HepG2 (cell line): ENCODE results near the gene UBE2N. TPM values are rescaled to one million over a fixed set of nuclear protein-coding genes. Genes with fewer than 3 reads are reported as not detected.
A peak's percentile ranks its signal among the peaks of the same experiment; 100 is the strongest.

Experiments used
- CHD4 ChIP-seq: fragments of 200-600 bp; sonication (generic); IDR thresholded peaks from 2 replicates; pipeline ENCODE4 v1.7.0; 2017; ENCODE audit warnings: mild to moderate bottlenecking, low read length, borderline replicate concordance
- DDIT3 ChIP-seq: sonication (generic); formaldehyde crosslinking; IDR thresholded peaks from 2 replicates; pipeline ENCODE4 v1.4.0; 2020; ENCODE audit warnings: mild to moderate bottlenecking, missing genetic modification reagents
- DRAP1 ChIP-seq: IDR thresholded peaks from 2 replicates; pipeline ENCODE4 v1.6.1; 2016; ENCODE audit warnings: missing genetic modification reagents, missing compliant biosample characterization
- DZIP1 ChIP-seq: sonication (generic); formaldehyde crosslinking; IDR thresholded peaks from 2 replicates; pipeline ENCODE4 v1.5.0; 2020; ENCODE audit warnings: mild to moderate bottlenecking, missing genetic modification reagents
- IKZF5 ChIP-seq: IDR thresholded peaks from 2 replicates; pipeline ENCODE4 v1.6.1; 2018; ENCODE audit warnings: missing genetic modification reagents, mild to moderate bottlenecking, missing compliant biosample characterization
- IRF9 ChIP-seq: sonication (generic); formaldehyde crosslinking; IDR thresholded peaks from 2 replicates; pipeline ENCODE4 v1.8.0; 2022; ENCODE audit warnings: missing genetic modification reagents, mild to moderate bottlenecking, borderline replicate concordance
- MBD4 ChIP-seq: IDR thresholded peaks from 2 replicates; pipeline ENCODE4 v1.6.1; 2012; ENCODE audit warnings: low read length, inconsistent platforms, borderline replicate concordance
- MEF2D ChIP-seq: sonication (generic); formaldehyde crosslinking; IDR thresholded peaks from 2 replicates; pipeline ENCODE4 v1.5.1; 2020; ENCODE audit warnings: mild to moderate bottlenecking, missing genetic modification reagents
- POGK ChIP-seq: sonication (generic); formaldehyde crosslinking; conservative IDR thresholded peaks from 2 replicates; pipeline ENCODE4 v1.8.0; 2022; ENCODE audit warnings: mild to moderate bottlenecking, moderate library complexity, missing genetic modification reagents
- POLR2A ChIP-seq, 2 experiments: IDR thresholded peaks; 2 replicates each; pipeline ENCODE4 v1.6.1; 2011; ENCODE audit warnings: low read depth in 2 of 2, low read length in 2 of 2, mild to moderate bottlenecking in 1 of 2, moderate library complexity in 1 of 2; ENCODE audit not compliant: insufficient read depth in 1 of 2
- POLR2AphosphoS2 ChIP-seq: IDR thresholded peaks from 2 replicates; pipeline ENCODE4 v1.6.1; 2011; ENCODE audit warnings: low read depth, low read length, improper control_type of control experiment
- SAFB2 ChIP-seq: sonication (generic); formaldehyde crosslinking; IDR thresholded peaks from 2 replicates; pipeline ENCODE4 v1.5.1; 2020; ENCODE audit warnings: missing genetic modification reagents, low read depth, mild to moderate bottlenecking, borderline replicate concordance
- SAP130 ChIP-seq: IDR thresholded peaks from 2 replicates; pipeline ENCODE4 v1.6.1; 2016; ENCODE audit warnings: low read depth
- SNAI1 ChIP-seq: sonication (generic); formaldehyde crosslinking; IDR thresholded peaks from 2 replicates; pipeline ENCODE4 v1.5.0; 2020; ENCODE audit warnings: mild to moderate bottlenecking, missing genetic modification reagents, borderline replicate concordance
- ZFP82 ChIP-seq: sonication (generic); formaldehyde crosslinking; IDR thresholded peaks from 2 replicates; pipeline ENCODE4 v1.5.1; 2020; ENCODE audit warnings: mild to moderate bottlenecking, missing genetic modification reagents, borderline replicate concordance
- ZFX ChIP-seq: sonication (generic); formaldehyde crosslinking; IDR thresholded peaks from 2 replicates; pipeline ENCODE4 v1.4.0; 2020; ENCODE audit warnings: mild to moderate bottlenecking, low read depth, missing genetic modification reagents, moderate library complexity
- ZMYM2 ChIP-seq: sonication (generic); formaldehyde crosslinking; IDR thresholded peaks from 2 replicates; pipeline ENCODE4 v1.8.0; 2022; ENCODE audit warnings: mild to moderate bottlenecking, missing genetic modification reagents
- ZNF136 ChIP-seq: sonication (generic); formaldehyde crosslinking; IDR thresholded peaks from 2 replicates; pipeline ENCODE4 v1.8.1; 2022; ENCODE audit warnings: low read depth, mild to moderate bottlenecking, moderate library complexity, missing genetic modification reagents
- ZNF230 ChIP-seq: sonication (generic); formaldehyde crosslinking; IDR thresholded peaks from 2 replicates; pipeline ENCODE4 v1.4.0; 2020; ENCODE audit warnings: mild to moderate bottlenecking, missing genetic modification reagents
- ZNF614 ChIP-seq: IDR thresholded peaks from 2 replicates; pipeline ENCODE4 v1.6.1; 2018; ENCODE audit warnings: missing biosample characterization, missing genetic modification reagents, inconsistent platforms, borderline replicate concordance
- ZNF619 ChIP-seq: sonication (generic); formaldehyde crosslinking; IDR thresholded peaks from 2 replicates; pipeline ENCODE4 v1.4.0; 2020; ENCODE audit warnings: mild to moderate bottlenecking, missing genetic modification reagents
- polyA plus RNA-seq, 8 experiments: library from polyadenylated mRNA; depleted of rRNA in 3 of 8; stranded (reverse) in 7 of 8; unstranded in 1 of 8; fragments of >200 nt; fragmentation: Illumina TruSeq in 4 of 8; extraction: Trizol in 4 of 8; gene quantifications; 2 replicates each; pipeline versions ENCODE4 v1.2.1 to v1.2.3, GENCODE V29; 2011 to 2016; ENCODE audit warnings: low read depth in 4 of 8, missing spikeins in 1 of 8, mixed read lengths in 1 of 8; ENCODE audit not compliant: insufficient read depth in 1 of 8
- total RNA-seq, 5 experiments: library from RNA; depleted of rRNA; stranded (reverse); fragments of >200 nt; fragmentation: Illumina TruSeq; extraction: Trizol; gene quantifications; 2 replicates each; pipeline ENCODE4 v1.2.3, GENCODE V29; 2016; ENCODE audit warnings: low read depth in 1 of 5

The UBE2N gene
- total and polyA plus RNA-seq, 2 of the 13 experiments (the other 11 are each of a cell fraction or from before 2014, with no cell fraction given) = 188 to 197 TPM

- no peak for TF ChIP-seq DZIP1 (CRISPR knock-in tag)
- peak in 1 of 2 experiments; percentile 9; a peak in 1 of 4 replicates for TF ChIP-seq POLR2A (IDR thresholded peaks at IDR 0.05; ENCODE audit: insufficient read depth in 1 of 2, low read depth in 2 of 2, low read length in 2 of 2)
- no peak for TF ChIP-seq CHD4
- TF ChIP-seq POGK (CRISPR knock-in tag) = 0 out of 2 replicates have a peak, but pooled peaks have one; percentile 23
- TF ChIP-seq DDIT3 (CRISPR knock-in tag) = no peak
- TF ChIP-seq ZNF619 = no peak
- TF ChIP-seq MEF2D = no peak
- TF ChIP-seq ZFX (CRISPR knock-in tag) = peak; percentile 31; the same call in 1 of the 2 replicates
- TF ChIP-seq DRAP1 (CRISPR knock-in tag) = peak; percentile 43; the same call in 1 of the 2 replicates
- 0 out of 2 replicates have a peak, but pooled peaks have one; percentile 32 for TF ChIP-seq SAFB2 (CRISPR knock-in tag)
- no peak for TF ChIP-seq IKZF5 (CRISPR knock-in tag)
- peak; percentile 55; the same call in 1 of the 2 replicates for TF ChIP-seq SNAI1 (CRISPR knock-in tag)
- peak; percentile 39 for TF ChIP-seq ZFP82 (CRISPR knock-in tag)
- TF ChIP-seq ZNF136 (CRISPR knock-in tag) = no peak
- peak; percentile 27; the same call in 1 of the 2 replicates for TF ChIP-seq IRF9
- no peak for TF ChIP-seq MBD4
- TF ChIP-seq ZMYM2 (CRISPR knock-in tag) = no peak
- no peak for TF ChIP-seq ZNF614
- 0 out of 2 replicates have a peak, but pooled peaks have one; percentile 15 for TF ChIP-seq ZNF230 (CRISPR knock-in tag)
- TF ChIP-seq SAP130 (CRISPR knock-in tag) = peak; percentile 56
- no peak for TF ChIP-seq POLR2AphosphoS2
Measured at GRCh38 chr12:93376436-93377251, 65.1 kb downstream of the UBE2N start (continued).
